HG03469 (cell line): ENCODE measurements around the gene THSD4.

Experiments used
- ATAC-seq: cut with Tn5 transposase; IDR thresholded peaks from one replicate; pipeline ENCODE4 v1.9.1; 2021; ENCODE audit warnings: mild to moderate bottlenecking, moderate library complexity, moderate number of reproducible peaks; ENCODE audit not compliant: unreplicated experiment

Gene THSD4

GRCh38 chr15:71730277-71731144 is 615.2 kb downstream of the THSD4 start:
- no peak for ATAC-seq

- ATAC-seq: no peak
These were observed 617.4 kb downstream of the THSD4 start for GRCh38 chr15:71732636-71733035.

- no peak for ATAC-seq
These were observed 617.9 kb downstream of the THSD4 start for GRCh38 chr15:71733122-71733521.

- no peak for ATAC-seq
These were observed 619.6 kb downstream of the THSD4 start for GRCh38 chr15:71734709-71735384.

- no peak for ATAC-seq
These were observed 620.1 kb downstream of the THSD4 start for GRCh38 chr15:71735385-71735757.

- no peak for ATAC-seq
These were observed 621.1 kb downstream of the THSD4 start for GRCh38 chr15:71736286-71736947.

DNA sequence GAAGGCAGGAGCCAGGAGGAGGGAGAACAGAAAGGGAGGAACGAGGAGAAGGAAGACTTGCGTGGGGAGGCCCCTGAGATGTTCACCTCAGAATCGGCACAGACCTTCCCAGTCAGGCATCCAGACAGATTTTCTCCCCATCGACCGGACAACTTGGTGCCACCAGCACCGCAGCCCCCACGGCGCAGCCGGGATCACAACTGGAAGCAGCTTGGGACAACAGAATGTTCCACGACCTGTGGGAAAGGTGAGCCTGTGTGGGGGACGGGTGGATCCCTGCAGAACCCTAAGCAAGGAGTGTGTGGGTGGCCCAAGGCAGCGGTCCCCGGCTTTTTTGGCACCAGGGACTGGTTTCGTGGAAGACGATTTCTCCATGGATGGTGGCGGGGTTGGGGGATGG is 622.5 kb downstream of the THSD4 start:
- no peak for ATAC-seq

DNA sequence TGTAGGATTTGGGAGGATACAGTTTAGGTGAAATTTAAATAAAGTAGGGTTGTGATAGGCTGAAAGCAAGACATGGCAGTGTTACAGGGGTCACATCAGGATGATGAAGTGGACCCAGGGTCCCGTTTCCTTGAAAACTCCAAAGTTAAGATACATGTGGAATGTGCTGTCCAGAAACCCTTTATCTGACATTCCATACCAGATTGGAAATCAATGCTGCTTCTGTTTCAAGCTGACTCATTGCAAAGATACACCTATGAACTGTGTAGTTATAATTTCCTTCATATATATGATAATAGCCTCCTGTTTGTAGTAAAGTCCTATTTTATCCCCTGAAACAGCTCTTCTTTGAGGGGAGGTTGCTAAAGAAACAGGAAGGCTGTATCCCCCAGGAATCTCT is 624.1 kb downstream of the THSD4 start:
- no peak for ATAC-seq

DNA sequence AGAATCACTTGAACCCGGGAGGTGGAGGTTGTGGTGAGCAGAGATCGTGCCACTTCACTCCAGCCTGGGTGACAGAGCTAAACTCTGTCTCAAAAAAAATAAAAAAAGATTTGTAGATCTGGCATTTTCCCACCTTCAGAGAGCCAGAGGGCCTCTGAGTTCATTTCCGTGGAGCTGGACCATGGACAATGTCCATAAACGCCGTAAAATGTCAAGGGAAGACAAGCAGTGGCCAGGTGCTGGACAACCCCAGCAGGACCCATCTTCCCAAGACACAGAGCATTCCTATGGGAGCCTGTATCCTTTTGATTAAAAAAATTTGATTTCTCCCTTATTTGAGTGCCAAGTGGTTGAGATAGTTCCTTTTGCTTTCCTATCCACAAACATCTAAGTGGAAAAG is 627.7 kb downstream of the THSD4 start:
- no peak for ATAC-seq

GRCh38 chr15:71743861-71744382 is 628.7 kb downstream of the THSD4 start:
- ATAC-seq: no peak

DNA sequence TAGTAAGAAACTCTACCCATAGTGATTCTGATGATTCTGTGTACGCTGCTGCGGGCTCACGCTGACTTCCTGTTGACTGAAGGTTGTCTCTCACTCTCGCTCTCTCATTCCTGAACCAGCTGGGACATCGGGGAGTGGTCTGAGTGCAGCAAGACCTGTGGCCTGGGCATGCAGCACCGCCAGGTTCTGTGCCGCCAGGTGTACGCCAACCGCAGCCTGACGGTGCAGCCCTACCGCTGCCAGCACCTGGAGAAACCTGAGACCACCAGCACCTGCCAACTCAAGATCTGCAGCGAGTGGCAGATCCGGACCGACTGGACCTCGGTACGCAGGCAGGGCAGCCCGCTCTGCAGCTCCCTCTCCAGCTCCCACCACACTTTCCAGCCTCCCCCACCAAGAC is 631.4 kb downstream of the THSD4 start:
- ATAC-seq: no peak

- no peak for ATAC-seq
These were observed 632.1 kb downstream of the THSD4 start for GRCh38 chr15:71747128-71748083.

DNA sequence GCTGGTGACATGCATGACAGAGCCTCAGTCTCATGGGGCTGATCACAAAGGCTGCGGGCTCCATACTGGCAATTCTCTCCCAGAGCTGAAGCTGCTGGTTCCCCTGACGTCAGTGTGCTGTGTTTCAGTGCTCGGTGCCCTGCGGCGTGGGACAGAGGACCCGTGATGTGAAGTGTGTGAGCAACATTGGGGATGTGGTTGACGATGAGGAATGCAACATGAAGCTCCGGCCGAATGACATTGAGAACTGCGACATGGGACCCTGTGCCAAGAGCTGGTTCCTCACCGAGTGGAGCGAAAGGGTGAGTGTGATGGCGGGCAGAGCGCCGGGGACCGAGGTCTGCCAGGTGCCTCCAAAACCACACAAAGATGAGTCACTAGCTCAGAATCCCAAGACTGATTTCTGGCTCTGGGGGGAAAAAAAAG is 633.0 kb downstream of the THSD4 start:
- ATAC-seq: no peak

- no peak for ATAC-seq
These were observed 634.2 kb downstream of the THSD4 start for GRCh38 chr15:71749500-71749899.

- no peak for ATAC-seq
These were observed 636.9 kb downstream of the THSD4 start for GRCh38 chr15:71752128-71752527.

- ATAC-seq: no peak
These were observed 637.5 kb downstream of the THSD4 start for GRCh38 chr15:71752604-71753289.

- no peak for ATAC-seq
These were observed 638.1 kb downstream of the THSD4 start for GRCh38 chr15:71753346-71753745.

- no peak for ATAC-seq
These were observed 639.4 kb downstream of the THSD4 start for GRCh38 chr15:71754660-71755059.

DNA sequence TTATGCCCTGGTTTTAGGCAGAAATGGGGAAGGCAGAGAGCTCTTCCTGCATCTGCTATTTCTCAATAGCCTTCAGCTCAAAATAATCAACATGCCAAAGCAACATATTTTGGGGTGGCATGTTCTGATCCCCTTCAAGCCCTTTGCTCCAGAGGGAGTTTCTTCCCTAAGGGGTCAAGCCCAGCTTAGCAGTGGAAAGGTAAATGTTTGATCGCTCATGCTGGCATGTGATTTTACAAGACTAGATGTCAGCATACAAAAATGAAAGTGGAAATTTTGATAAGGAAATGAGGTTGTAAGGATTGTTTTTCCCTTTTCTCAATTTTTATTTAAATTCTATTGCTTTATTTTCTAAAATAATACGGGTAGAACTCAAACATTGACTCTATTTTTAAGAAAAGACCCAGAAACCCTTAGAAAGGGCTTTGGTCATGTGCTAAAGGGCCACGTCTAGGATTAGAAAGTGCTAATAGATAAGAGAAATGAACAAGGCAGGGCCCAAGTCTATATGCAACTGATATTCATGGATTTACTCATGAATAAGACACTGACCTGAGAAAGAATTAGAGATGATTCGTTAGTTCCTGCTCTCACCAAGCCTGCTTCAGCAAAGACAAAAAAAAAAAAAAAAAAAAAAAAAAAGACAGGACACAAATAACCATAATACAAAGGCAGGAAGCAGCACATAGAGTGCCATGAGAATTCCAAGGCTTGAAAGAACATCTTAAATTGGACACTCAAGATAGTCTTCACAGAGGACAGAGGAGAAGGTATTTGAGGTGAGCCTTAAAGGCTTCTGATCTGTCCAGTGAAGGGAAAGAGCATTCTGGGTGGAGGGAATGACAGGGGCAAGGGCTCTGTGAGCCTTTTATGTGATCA is 640.1 kb downstream of the THSD4 start:
- no peak for ATAC-seq
